ENCODE data around the gene ISM1.

Gene ISM1

GRCh38 chr20:13276945-13277541, 56.0 kb downstream of the ISM1 start:
- H3K27ac ChIP-seq (ENCODE audit: low read length) = no peak overlapping the region
- no peaks in the 10 kb centered on the region for H3K9me2 ChIP-seq (replicated peaks; ENCODE audit: insufficient read depth, low read length)
- H3K36me3 ChIP-seq (replicated peaks; ENCODE audit: insufficient read depth, low read length) = no peaks in the 10 kb centered on the region
- H3K4me3 ChIP-seq (ENCODE audit: low read length) = no peak overlapping the region
- no peaks in the 10 kb centered on the region for H3K79me2 ChIP-seq (ENCODE audit: low read length)
- H3F3A ChIP-seq (ENCODE audit: insufficient read depth, low read length) = no peaks in the 10 kb centered on the region
- no peaks in the 10 kb centered on the region for H3K4me1 ChIP-seq (ENCODE audit: low read length)
- TF ChIP-seq EZH2phosphoT487 (IDR thresholded peaks at IDR 0.05; ENCODE audit: low read length) = no peak
- TF ChIP-seq EZH2 (optimal IDR thresholded peaks at IDR 0.05; ENCODE audit: low read depth, low read length) = no peak
- TF ChIP-seq, protein P1, sequence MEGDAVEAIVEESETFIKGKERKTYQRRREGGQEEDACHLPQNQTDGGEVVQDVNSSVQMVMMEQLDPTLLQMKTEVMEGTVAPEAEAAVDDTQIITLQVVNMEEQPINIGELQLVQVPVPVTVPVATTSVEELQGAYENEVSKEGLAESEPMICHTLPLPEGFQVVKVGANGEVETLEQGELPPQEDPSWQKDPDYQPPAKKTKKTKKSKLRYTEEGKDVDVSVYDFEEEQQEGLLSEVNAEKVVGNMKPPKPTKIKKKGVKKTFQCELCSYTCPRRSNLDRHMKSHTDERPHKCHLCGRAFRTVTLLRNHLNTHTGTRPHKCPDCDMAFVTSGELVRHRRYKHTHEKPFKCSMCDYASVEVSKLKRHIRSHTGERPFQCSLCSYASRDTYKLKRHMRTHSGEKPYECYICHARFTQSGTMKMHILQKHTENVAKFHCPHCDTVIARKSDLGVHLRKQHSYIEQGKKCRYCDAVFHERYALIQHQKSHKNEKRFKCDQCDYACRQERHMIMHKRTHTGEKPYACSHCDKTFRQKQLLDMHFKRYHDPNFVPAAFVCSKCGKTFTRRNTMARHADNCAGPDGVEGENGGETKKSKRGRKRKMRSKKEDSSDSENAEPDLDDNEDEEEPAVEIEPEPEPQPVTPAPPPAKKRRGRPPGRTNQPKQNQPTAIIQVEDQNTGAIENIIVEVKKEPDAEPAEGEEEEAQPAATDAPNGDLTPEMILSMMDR (IDR thresholded peaks at IDR 0.05; ENCODE audit: low read length) = no peak
- no peak overlapping the region for H2AFZ ChIP-seq (ENCODE audit: low read length)
- no peaks in the 10 kb centered on the region for H4K20me1 ChIP-seq (ENCODE audit: insufficient read depth, low read length)
- no peak overlapping the region for H3K9ac ChIP-seq (ENCODE audit: low read length)
- no peak overlapping the region for H3K4me2 ChIP-seq (ENCODE audit: low read depth, low read length)
- H3K27me3 ChIP-seq (replicated peaks; ENCODE audit: insufficient read depth, low read length) = no peaks in the 10 kb centered on the region
- DNase-seq = no peak
- no peaks in the 10 kb centered on the region for H3K9me3 ChIP-seq (replicated peaks; ENCODE audit: insufficient read depth, low read length)

- Histone ChIP-seq H3K9me3 (replicated peaks; ENCODE audit: insufficient read depth, low read length) (no peaks in the 10 kb centered on the region), H3K36me3 (replicated peaks; ENCODE audit: insufficient read depth, low read length) (no peaks in the 10 kb centered on the region), H3K4me2 (ENCODE audit: low read depth, low read length) (no peak overlapping the region), H2AFZ (ENCODE audit: low read length) (no peak overlapping the region), H3K4me1 (ENCODE audit: low read length) (no peaks in the 10 kb centered on the region), H3K79me2 (ENCODE audit: low read length) (no peaks in the 10 kb centered on the region), H4K20me1 (ENCODE audit: insufficient read depth, low read length) (no peaks in the 10 kb centered on the region), H3K9ac (ENCODE audit: low read length) (no peak overlapping the region), H3K27me3 (replicated peaks; ENCODE audit: insufficient read depth, low read length) (no peaks in the 10 kb centered on the region), H3F3A (ENCODE audit: insufficient read depth, low read length) (no peaks in the 10 kb centered on the region), H3K4me3 (ENCODE audit: low read length) (no peak overlapping the region), H3K9me2 (replicated peaks; ENCODE audit: insufficient read depth, low read length) (no peaks in the 10 kb centered on the region), H3K27ac (ENCODE audit: low read length) (no peak overlapping the region)
- no peak for DNase-seq
- TF ChIP-seq EZH2phosphoT487 (IDR thresholded peaks at IDR 0.05; ENCODE audit: low read length) (no peak), EZH2 (optimal IDR thresholded peaks at IDR 0.05; ENCODE audit: low read depth, low read length) (no peak)
- TF ChIP-seq, protein P1 (IDR thresholded peaks at IDR 0.05; ENCODE audit: low read length) = no peak
These were observed 56.7 kb downstream of the ISM1 start for GRCh38 chr20:13277663-13278295.

GRCh38 chr20:13278812-13279570, 57.9 kb downstream of the ISM1 start:
- no peaks in the 10 kb centered on the region for H4K20me1 ChIP-seq (ENCODE audit: insufficient read depth, low read length)
- H3F3A ChIP-seq (ENCODE audit: insufficient read depth, low read length) = no peaks in the 10 kb centered on the region
- H3K4me1 ChIP-seq (ENCODE audit: low read length) = no peaks in the 10 kb centered on the region
- H3K9me3 ChIP-seq (replicated peaks; ENCODE audit: insufficient read depth, low read length) = no peaks in the 10 kb centered on the region
- DNase-seq = no peak
- H3K9ac ChIP-seq (ENCODE audit: low read length) = no peak overlapping the region
- H2AFZ ChIP-seq (ENCODE audit: low read length) = no peak overlapping the region
- no peak overlapping the region for H3K27ac ChIP-seq (ENCODE audit: low read length)
- H3K4me2 ChIP-seq (ENCODE audit: low read depth, low read length) = no peak overlapping the region
- H3K36me3 ChIP-seq (replicated peaks; ENCODE audit: insufficient read depth, low read length) = no peaks in the 10 kb centered on the region
- H3K27me3 ChIP-seq (replicated peaks; ENCODE audit: insufficient read depth, low read length) = no peaks in the 10 kb centered on the region
- H3K79me2 ChIP-seq (ENCODE audit: low read length) = no peaks in the 10 kb centered on the region
- H3K9me2 ChIP-seq (replicated peaks; ENCODE audit: insufficient read depth, low read length) = no peaks in the 10 kb centered on the region
- H3K4me3 ChIP-seq (ENCODE audit: low read length) = no peak overlapping the region
- TF ChIP-seq EZH2phosphoT487 (IDR thresholded peaks at IDR 0.05; ENCODE audit: low read length) (no peak), EZH2 (optimal IDR thresholded peaks at IDR 0.05; ENCODE audit: low read depth, low read length) (no peak)
- TF ChIP-seq, protein P1 (IDR thresholded peaks at IDR 0.05; ENCODE audit: low read length) = no peak

Data from MM.1S (cell line).